ELR (cell line): Measurements from ENCODE around the gene ZNF775.

ENCODE experiments used
- DNase-seq: peaks from one replicate; pipeline ENCODE4 v3.0.0-alpha.2; 2015; ENCODE audit warnings: low read depth

The ZNF775 gene

DNA sequence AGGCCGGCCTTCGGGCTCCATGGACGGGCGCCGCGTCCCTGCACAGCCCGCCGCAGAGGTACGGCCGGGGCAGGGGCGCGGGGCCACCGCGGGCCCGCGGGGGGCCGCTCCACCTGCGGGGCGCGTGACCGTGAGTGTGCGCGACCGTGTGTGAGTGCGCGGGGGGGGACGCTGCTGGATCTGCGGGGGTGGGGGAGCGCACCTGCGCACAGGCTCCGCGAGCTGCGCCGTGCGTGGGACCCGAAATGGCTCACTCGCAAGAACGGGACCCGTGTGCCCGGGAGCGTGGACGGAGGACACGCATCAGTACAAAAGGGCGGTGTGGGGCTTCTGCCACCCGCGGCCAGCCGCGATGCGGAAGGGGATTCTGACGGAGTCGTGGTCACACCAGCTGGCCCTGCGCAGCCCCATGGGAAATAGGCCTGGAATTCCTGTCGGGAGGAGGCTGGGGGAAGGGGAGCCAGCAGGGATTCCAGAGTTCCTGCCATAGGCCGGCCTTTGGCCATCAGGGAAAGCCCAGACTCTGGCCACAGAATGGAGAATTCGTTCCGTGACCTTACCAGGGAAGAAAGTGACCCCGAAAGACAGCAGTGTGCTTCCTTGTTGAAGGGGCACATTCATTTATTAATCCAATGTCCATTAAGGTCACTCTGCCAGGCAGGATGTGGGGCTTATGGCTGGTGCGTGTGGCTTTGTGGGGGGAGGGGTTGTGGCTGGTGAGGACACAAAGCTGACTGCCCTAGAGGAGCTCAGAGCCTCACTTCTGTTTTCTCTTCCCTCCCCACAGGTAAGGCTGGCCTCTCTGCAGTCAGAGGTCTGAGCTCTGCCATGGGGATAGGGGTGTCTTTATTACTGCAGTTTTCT lies 10.0 kb upstream of the ZNF775 start:
- peak; percentile 72 for DNase-seq

DNA sequence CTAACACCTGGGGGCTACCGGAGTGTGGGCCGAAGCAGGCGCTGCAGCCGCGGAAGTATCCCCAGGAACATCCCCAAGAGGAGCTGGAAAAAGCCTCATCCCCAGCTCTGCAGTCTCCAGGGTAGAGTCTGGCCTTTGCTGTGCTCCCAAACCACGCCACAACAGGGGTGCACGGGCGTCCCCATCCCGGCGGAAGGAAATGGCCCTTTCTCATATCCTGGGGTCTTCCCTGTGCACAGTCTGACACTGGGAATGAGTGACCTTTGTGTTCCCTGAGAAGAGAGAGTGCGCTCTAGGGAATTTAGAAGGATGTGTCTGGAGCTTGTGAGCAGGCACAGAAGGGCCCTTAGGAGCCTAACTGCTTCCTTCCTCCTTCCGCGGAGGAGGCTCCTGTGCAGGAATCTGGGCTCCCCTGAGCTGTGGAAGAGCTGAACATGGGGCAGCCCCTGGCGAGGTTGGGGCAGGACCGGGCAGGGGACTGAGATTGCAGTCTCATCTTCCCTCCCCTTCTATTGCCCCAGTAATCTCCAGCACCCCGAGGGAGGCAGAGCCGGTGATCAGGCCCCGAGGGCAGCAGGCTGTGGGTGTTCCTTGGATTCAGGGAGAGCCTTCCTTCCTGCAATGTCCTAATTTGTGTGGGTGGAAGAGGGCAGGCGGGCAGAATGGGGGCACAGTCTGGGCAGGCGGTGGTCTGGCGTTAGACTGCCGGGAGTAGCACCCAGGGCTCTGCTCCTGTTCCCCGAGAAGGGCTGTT lies 9.2 kb upstream of the ZNF775 start:
- no peak for DNase-seq

DNA sequence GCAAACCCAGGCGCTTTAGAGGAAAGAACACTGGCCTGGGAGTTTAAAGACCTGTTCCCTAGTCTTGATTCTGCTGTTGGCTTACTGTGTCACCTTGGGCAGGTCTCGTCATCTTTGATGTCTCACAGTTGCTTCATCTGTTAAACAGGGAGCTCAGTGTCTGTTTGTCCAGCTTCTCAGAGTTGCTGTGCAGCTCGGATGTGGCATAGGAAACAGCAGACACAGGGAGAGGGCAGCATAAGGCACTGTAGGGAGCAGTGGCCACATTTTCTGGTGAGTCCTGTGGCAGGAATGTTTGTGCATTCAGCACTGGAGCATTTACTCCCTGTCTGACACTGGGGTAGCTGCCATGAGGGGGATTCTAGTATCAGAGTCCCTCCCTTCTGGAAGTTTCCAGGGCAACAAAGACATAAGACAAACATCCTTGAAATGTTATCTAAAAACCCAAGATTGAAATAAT lies 8.5 kb upstream of the ZNF775 start:
- DNase-seq, result no peak

DNA sequence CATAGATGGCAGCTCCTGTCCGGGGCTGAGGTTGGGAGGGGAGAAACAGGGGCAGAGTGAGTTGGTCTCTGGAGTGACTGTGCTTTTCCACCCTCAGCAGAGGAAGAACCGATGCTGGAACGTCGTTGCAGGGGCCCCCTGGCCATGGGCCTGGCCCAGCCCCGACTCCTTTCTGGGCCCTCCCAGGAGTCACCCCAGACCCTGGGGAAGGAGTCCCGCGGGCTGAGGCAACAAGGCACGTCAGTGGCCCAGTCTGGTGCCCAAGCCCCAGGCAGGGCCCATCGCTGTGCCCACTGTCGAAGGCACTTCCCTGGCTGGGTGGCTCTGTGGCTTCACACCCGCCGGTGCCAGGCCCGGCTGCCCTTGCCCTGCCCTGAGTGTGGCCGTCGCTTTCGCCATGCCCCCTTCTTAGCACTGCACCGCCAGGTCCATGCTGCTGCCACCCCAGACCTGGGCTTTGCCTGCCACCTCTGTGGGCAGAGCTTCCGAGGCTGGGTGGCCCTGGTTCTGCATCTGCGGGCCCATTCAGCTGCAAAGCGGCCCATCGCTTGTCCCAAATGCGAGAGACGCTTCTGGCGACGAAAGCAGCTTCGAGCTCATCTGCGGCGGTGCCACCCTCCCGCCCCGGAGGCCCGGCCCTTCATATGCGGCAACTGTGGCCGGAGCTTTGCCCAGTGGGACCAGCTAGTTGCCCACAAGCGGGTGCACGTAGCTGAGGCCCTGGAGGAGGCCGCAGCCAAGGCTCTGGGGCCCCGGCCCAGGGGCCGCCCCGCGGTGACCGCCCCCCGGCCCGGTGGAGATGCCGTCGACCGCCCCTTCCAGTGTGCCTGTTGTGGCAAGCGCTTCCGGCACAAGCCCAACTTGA lies 7.8 kb upstream of the ZNF775 start:
- no peak for DNase-seq

DNA sequence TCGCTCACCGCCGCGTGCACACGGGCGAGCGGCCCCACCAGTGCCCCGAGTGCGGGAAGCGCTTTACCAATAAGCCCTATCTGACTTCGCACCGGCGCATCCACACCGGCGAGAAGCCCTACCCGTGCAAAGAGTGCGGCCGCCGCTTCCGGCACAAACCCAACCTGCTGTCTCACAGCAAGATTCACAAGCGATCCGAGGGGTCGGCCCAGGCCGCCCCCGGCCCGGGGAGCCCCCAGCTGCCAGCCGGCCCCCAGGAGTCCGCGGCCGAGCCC lies 7.2 kb upstream of the ZNF775 start:
- no peak for DNase-seq

DNA sequence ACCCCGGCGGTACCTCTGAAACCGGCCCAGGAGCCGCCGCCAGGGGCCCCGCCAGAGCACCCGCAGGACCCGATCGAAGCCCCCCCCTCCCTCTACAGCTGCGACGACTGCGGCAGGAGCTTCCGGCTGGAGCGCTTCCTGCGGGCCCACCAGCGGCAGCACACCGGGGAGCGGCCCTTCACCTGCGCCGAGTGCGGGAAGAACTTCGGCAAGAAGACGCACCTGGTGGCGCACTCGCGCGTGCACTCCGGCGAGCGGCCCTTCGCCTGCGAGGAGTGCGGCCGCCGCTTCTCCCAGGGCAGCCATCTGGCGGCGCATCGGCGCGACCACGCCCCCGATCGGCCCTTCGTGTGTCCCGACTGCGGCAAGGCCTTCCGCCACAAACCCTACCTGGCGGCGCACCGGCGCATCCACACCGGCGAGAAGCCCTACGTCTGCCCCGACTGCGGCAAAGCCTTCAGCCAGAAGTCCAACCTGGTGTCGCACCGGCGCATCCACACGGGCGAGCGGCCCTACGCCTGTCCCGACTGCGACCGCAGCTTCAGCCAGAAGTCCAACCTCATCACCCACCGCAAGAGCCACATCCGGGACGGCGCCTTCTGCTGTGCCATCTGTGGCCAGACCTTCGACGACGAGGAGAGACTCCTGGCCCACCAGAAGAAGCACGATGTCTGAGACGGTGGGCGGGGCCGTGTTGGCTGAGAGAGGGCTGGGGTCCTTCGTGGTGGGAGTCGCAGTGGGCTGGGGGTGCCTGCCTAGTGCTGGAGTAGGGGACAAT lies 6.7 kb upstream of the ZNF775 start:
- DNase-seq, result no peak

DNA sequence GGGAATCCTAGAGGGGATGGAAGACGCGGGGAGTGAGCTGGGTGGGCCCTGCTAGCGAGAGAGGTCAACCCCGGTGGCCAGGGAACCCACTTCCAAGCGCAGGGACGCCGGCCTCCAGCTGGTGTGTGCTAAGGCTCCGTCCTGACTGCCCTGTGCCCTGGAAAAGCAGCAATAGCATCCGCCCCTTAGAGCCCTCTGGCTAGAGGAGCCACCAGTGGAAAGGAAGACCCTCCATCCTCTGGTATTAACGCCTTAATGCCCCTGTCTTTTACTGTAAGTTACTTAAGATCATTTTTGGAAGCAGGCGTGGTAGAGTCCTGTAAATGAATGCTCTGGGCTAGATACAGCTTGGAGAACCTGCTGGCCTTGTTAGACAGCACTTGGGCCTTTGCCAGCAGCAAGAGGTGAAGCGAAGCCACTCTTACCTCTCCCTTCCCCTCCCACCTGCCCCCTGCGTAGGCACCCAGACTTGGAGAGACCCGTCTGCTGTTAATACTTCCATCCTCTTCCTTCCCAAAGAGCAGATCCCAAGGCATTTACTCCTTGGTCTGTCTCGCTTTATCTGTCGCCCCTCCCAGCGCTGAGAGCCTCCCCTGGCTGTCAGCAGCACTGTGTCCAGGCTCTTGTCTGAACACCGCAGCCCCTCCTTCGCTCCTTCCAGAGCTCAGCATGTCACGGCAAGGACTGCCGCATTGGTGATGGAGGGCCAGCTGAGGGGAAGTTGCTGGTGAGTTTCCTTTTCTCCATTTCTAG lies 5.9 kb upstream of the ZNF775 start:
- no peak for DNase-seq

DNA sequence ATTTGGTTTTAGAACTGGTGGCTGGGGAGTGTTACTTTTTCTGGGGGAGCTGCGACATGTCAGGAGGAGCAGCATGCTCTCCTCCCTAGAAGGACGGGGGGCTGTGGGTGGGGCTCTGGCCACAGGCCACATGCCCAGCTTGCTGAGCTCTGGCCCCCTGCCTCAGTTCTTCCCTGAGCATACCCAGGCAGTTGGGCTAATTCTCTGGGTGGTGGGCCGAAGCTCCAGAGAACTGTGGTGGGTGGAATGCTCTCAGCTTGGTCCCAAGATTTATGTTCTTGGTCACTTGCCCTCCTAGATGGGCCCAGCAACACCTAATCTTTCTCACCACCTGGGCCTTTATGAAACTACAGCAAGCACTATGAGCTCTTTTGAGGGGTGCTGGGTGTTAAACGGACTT lies 5.1 kb upstream of the ZNF775 start:
- no peak for DNase-seq

DNA sequence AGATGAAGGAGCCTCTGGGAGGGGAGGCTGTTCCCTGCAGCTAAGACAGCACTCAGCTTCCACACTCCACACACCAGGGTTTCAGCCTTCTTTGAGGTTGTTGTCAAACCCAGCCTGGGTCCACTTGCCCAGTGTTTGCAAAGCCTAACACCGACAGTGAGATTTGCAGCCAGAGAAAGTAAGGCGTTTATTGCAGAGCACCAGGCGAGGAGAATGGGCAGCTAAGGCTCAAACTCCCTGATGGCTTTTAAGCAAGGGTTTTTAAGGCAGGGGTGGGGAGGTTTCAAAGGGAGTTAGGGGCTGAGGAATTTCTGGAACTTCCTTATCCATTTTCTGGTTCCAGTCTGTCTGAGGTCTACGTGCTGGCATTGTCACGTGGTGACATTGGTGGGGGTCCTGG lies 4.7 kb upstream of the ZNF775 start:
- DNase-seq, result no peak

DNA sequence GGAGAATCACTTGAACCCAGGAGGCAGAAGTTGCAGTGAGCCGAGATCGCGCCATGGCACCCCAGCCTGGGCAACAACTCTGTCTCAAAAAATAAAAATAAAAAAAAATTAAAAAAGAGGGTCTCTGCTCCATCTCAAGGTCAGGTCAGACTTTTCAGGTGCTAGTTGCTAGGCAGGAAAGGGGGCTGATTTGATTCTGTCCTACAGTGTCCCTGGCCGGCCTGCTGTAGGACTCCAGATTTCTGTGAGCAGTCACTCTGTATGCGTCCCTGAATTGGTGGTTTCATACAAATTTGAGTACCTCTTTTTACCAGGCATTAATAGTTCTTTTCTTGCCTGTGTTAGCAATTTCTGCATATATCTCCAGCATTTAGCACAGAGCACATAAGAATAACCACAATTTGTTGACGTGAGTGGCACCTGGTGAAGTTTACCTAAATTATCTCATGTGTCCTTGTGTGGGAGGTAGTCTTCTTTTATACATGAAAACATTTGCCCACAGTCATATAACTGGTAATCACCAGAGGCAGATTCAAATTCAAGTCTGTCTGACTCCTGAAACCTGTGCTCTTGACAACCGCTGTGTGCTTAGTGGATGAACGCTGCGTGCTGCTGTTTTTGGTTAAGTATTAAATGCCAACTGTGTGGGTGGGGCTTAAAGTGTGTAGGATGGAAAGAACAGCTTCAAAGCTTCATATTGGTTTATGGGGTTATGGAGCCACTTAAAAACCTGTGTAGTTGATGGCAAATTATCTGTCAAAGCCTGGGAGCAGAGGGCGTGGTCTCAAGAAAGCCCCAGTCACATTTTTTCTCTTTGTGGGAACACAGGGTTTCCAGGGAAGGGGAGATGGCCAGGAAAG lies 3.2 kb upstream of the ZNF775 start:
- DNase-seq, result no peak

DNA sequence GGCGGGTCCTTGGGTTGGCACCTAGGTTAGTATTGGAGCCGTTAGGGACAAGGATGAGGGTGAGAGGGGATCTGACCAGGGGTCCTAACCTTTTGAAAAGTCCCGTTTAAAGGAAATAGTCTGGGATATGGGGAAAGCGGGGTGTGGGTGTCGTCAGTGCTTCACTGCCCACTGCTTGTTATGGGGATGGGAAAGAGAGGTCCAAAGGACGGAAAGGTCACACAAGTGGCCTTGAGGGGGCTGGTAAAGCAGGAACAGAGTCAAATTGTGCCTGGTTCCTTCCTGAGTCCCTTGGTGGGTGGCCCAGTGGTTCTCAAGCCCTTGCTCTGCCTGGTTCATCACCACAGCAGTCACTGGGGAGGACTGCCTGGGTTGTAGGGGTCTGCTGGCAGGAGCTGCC lies 2.6 kb upstream of the ZNF775 start:
- no peak for DNase-seq

DNA sequence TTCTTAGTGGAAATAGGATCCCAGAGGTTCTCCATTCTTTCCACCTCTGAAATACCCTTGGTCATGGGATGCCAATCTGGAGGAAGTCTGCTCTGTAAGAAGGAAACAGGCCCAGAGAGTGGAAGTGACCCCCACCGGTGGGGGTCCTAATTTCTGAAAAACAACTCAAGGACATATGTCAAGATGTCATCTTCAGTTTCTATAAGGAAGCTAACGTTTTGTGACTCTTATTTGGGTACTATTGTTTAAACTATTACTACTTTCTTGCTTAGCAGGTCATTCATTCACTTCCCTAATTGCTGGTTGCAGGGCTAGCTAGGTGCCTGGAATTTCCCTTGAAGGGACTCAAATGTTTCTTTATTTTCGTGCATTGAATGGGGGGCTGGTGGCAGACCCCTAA lies 1.9 kb upstream of the ZNF775 start:
- no peak for DNase-seq

DNA sequence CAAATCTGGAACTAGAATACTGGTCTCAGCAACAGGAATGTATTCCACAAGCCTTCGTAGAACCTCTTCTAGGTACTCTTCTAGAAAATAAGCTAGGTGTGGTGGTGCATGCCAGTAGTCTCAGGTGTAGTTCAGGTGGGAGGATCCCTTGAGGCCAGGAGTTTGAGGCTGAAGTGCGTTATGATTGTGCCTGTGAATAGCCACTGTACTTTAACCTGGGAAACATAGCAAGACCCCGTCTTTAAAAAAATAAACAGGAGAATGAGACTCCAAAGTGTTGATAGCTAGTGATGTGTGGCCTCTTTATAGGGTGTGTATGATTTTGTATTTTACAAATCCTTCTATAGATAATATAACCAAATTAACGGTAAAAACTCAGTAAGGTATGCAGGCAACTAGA lies 1.5 kb upstream of the ZNF775 start:
- DNase-seq, result no peak

DNA sequence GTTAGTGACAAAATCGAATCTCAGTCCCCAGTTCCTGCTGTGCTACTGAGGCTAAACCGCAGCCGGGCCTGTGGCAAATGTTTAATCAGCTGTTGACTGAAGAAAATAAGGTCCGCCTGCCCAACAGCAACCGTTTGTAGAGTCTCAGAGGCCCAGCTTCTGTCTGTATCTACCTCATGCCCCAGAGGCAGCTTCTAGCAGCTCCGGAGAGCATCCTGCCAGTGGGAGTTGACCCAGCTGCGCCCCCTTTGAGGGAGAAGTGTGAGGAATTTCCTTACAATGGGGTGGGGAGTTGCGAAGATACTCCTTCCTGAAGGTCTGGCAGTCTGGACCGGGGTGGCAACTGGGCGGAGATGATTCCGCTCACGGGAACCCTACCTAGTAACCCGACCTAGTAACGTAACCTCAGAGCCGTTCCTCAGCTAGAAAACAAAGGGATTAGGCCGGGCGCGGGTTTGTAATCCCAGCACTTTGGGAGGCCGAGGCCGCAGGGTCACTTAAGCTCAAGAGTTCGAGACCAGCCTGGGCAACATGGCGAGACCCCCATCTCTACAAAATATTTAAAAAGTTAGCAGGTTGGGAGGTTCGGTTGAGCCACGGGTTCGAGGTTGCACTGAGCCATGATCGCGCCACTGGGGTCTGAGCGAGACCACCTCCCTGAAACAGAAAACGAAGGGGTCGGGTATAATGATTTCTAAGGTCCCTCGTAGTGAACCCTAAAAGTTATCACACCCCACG lies 846 bp upstream of the ZNF775 start:
- peak; percentile 79 for DNase-seq

DNA sequence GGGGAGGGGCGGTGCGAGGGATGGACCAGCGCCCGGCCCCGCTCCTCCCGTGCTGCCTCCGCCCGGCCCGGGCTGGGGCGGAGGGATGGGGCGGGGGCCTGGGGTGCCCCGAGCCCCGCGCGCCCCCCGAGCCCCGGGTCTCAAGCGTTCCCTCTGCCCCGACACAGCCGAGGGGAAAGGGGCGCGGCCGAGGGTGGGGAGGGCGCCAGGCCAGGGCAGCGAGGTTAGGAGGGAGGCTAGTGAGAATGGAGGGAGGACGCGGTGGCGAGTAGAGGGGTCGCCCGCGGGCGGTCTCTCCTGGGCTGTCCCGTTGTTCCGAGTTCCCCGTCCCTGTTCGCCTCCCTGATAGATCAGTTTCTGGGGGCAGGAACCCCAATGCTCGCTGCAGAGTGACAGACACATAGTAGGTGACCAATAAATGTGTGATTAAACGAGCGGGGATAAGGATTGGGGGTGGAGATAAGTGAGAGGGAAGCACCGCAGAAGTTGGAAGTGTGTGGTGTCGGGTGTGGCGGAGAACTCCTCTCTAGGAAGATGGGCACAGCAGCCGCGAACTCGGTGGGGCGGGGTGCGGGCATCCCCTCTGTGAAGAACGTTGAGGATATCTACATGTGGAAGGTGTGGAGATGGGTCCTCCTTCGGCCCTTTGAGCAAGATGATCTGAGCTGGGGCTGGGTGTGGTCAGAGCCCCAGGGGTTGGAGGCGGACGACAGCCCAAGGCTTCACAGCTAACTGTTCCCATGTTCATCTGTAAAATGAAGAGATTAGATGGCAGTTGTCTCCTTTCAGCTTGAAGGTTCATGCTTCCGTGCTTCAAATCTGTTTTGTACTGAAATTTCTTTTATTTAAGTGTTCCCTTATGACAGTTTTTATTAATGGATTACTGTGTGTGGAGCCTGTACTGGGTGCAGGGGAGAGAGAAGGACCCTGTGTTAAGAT lies 580 bp downstream of the ZNF775 start:
- DNase-seq, result peak; percentile 40

DNA sequence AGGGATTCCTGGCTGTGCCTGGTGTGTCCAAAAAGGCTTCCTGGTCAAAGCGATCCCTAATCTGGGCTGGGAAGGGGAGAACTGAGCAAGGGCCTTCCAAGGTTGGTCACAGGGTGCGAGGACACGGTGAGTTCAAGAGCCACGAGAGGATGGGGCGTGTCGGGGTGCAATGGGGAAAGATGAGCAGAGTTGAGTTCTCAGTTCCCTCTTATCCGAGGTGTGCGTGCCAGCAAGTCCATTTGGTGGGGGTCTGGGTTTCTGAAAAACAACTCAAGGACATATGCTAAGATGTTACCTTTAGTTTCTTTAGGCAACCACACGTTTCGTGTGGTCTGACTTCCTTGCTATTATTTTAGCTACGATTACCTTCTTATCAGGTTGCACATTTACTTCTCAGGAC lies 1.3 kb downstream of the ZNF775 start:
- DNase-seq, result no peak

DNA sequence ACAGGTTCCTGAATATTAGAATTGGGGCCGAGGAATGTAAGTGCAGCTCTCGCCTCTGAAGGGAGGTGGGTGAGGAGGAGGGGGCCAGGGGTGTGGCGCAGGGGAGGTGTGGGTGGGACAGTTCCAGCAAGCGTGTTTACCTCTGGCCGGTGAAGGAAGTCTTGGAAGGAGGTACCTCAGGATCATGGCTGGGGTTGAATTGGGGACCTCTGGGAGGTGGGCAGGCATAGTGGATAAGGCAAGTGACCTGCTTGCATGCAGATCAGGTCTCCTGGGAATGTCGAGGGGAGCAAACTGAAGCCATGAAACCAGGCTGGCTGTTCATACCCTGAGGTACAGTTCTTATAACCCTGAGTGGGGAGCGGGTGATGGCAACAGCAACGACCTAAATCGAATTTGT lies 2.0 kb downstream of the ZNF775 start:
- DNase-seq, result no peak

DNA sequence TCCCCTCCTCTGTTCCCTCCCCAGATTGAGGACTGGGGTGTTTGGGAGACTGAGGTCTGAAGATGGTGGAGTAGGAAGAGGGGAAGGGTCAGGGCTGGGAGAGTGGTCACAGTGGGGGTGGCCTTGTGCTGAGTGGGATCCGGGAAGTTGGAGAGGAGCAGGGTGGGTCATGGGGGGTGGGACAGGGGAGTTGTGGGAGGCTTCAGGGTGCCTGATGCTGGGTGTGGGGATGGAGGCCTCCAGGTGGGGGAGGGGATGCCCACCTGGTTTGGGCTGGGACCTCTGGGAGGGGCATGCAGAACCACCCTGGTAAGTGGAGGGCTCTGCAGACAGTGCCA lies 2.6 kb downstream of the ZNF775 start:
- DNase-seq, result no peak
